Measurements from ENCODE around the gene GRK1. TPM values are rescaled to one million over a fixed set of nuclear protein-coding genes. Genes with fewer than 3 reads are reported as not detected.
A peak's percentile ranks its signal among the peaks of the same experiment; 100 is the strongest.

GRK1 gene
- total RNA-seq, 1 experiment from 2014 or later, result not detected

DNA sequence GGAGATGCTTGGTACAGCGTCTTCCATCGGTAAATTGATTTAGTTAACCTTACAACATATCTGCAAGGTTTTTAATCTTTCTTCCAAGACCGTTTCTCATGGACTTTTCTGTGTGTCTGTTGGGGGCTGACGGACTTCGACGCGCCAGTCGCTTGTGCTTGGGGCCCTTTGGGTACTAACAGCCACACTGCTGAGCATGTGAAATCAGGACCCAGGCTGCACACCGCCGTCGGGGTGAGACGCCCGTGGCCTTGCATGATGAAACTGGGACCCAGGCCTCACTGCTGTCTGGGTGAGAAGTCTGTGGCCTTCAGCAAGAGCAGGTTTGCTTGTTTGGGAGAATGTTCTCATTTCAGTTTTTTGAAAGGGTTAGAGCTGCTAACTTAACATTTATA is 18.8 kb upstream of the GRK1 start:
- Mint-ChIP-seq H3K4me3 (ENCODE audit: unreplicated experiment) (no peak overlapping the region), H3K9me3 (ENCODE audit: unreplicated experiment) (no peaks in the 10 kb centered on the region), H3K36me3 (ENCODE audit: insufficient read depth, unreplicated experiment) (peaks cover 6% of the 10 kb centered on the region), H3K27ac (ENCODE audit: low read depth, unreplicated experiment) (peak overlapping the region; percentile 28), H3K4me1 (ENCODE audit: insufficient read depth, unreplicated experiment) (peaks cover 8% of the 10 kb centered on the region), H3K27me3 (ENCODE audit: insufficient read depth, unreplicated experiment) (no peaks in the 10 kb centered on the region)
- BruUV-seq (replicated peaks), result no TSS peak
- TF ChIP-seq, protein P1, sequence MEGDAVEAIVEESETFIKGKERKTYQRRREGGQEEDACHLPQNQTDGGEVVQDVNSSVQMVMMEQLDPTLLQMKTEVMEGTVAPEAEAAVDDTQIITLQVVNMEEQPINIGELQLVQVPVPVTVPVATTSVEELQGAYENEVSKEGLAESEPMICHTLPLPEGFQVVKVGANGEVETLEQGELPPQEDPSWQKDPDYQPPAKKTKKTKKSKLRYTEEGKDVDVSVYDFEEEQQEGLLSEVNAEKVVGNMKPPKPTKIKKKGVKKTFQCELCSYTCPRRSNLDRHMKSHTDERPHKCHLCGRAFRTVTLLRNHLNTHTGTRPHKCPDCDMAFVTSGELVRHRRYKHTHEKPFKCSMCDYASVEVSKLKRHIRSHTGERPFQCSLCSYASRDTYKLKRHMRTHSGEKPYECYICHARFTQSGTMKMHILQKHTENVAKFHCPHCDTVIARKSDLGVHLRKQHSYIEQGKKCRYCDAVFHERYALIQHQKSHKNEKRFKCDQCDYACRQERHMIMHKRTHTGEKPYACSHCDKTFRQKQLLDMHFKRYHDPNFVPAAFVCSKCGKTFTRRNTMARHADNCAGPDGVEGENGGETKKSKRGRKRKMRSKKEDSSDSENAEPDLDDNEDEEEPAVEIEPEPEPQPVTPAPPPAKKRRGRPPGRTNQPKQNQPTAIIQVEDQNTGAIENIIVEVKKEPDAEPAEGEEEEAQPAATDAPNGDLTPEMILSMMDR (IDR thresholded peaks at IDR 0.05; ENCODE audit: unreplicated experiment), result no peak
- ChIA-PET POLR2A (interaction anchor here (1.3 kb wide), 1 partner anchor 190 kb away, joined by 3 read pairs; no protein-coding TSS in a partner anchor), CTCF (no interaction called here)
- DNase-seq (ENCODE audit: unreplicated experiment), result no peak
- intact Hi-C loops (cut with micrococcal nuclease), result no loop called here

DNA sequence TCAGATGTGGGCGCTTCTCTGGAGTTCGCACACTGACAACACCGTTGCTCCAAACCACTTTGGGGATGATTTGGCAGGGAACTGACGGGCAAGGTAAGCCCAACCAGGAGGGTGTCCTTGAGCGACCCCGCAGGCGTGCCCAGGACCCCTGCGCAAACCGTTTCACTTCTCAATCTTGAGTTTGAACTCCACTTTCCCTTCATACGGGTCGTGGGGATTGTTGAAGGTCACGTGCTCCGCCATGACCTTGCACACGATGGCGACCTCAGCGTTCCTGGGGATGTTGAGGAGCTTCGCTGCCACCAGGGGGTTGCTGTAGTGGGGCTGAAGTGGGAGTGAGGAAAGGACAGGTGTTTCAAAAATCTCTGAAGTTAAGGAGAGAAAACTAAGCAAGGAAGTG is 17.8 kb upstream of the GRK1 start:
- TF ChIP-seq, protein P1 (IDR thresholded peaks at IDR 0.05; ENCODE audit: unreplicated experiment), result no peak
- Mint-ChIP-seq H3K27ac (ENCODE audit: low read depth, unreplicated experiment) (no peak overlapping the region), H3K4me3 (ENCODE audit: unreplicated experiment) (no peak overlapping the region), H3K4me1 (ENCODE audit: insufficient read depth, unreplicated experiment) (peaks cover 8% of the 10 kb centered on the region), H3K36me3 (ENCODE audit: insufficient read depth, unreplicated experiment) (peaks cover 6% of the 10 kb centered on the region), H3K9me3 (ENCODE audit: unreplicated experiment) (no peaks in the 10 kb centered on the region), H3K27me3 (ENCODE audit: insufficient read depth, unreplicated experiment) (no peaks in the 10 kb centered on the region)
- no peak for DNase-seq (ENCODE audit: unreplicated experiment)
- intact Hi-C loops (cut with micrococcal nuclease), result no loop called here
- no TSS peak for BruUV-seq (replicated peaks)
- ChIA-PET POLR2A (interaction anchor here (0.6 to 0.7 kb wide), 2 partner anchors 111 to 173 kb away, joined by 3 read pairs; no protein-coding TSS in a partner anchor), CTCF (no interaction called here)

DNA sequence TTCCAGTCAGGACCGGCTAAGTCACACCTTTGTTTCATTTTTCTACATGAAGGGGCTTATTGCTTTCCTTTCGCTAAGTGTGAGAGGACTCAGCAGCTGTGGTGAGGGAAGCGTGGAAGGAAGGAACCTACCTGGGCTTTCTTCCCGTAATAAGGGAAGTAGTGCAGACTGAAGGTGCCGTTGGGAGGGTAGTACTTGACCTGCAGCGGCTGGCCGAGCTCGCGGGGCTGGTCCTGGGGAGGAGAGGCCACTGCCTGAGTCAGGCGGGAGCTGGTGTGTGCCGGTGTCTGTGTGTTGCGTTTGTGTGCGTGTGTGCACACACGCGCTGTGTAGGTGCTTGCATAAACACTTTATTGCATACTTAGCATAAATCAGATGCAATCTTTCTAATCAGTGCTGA is 16.7 kb upstream of the GRK1 start:
- Mint-ChIP-seq H3K4me1 (ENCODE audit: insufficient read depth, unreplicated experiment) (peaks cover 8% of the 10 kb centered on the region), H3K27ac (ENCODE audit: low read depth, unreplicated experiment) (no peak overlapping the region), H3K27me3 (ENCODE audit: insufficient read depth, unreplicated experiment) (no peaks in the 10 kb centered on the region), H3K9me3 (ENCODE audit: unreplicated experiment) (no peaks in the 10 kb centered on the region), H3K36me3 (ENCODE audit: insufficient read depth, unreplicated experiment) (peaks cover 6% of the 10 kb centered on the region), H3K4me3 (ENCODE audit: unreplicated experiment) (no peak overlapping the region)
- TF ChIP-seq, protein P1 (IDR thresholded peaks at IDR 0.05; ENCODE audit: unreplicated experiment), result no peak
- DNase-seq (ENCODE audit: unreplicated experiment), result no peak
- intact Hi-C loops (cut with micrococcal nuclease), result no loop called here
- ChIA-PET POLR2A (no interaction called here), CTCF (no interaction called here)
- no TSS peak for BruUV-seq (replicated peaks)

DNA sequence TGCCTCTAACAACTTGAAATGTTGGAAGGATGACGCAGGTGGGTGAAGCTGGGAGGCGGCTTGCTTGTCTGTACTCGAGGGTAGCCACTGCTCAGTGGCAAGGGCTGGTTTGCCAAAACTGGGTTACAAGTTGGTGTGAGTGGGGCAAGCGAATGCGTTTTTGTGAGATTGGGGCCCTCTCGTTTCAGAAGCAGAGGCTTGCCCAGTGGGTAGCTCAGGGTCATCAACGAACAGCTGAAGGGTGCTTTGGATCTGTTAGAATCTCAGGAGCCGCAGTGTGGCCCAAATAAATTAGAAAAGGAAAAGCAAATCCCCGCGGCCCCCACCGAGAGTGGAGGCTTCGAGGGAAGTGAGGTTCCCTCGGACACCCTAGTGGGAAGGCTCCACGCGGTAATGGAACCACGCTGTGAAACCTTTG is 16.3 kb upstream of the GRK1 start:
- Mint-ChIP-seq H3K27me3 (ENCODE audit: insufficient read depth, unreplicated experiment) (no peaks in the 10 kb centered on the region), H3K4me1 (ENCODE audit: insufficient read depth, unreplicated experiment) (peaks cover 8% of the 10 kb centered on the region), H3K27ac (ENCODE audit: low read depth, unreplicated experiment) (no peak overlapping the region), H3K36me3 (ENCODE audit: insufficient read depth, unreplicated experiment) (peaks cover 6% of the 10 kb centered on the region), H3K4me3 (ENCODE audit: unreplicated experiment) (no peak overlapping the region), H3K9me3 (ENCODE audit: unreplicated experiment) (no peaks in the 10 kb centered on the region)
- BruUV-seq (replicated peaks), result no TSS peak
- intact Hi-C loops (cut with micrococcal nuclease), result no loop called here
- POLR2A ChIA-PET, result no interaction called here
- TF ChIP-seq, protein P1 (IDR thresholded peaks at IDR 0.05; ENCODE audit: unreplicated experiment), result no peak
- no peak for DNase-seq (ENCODE audit: unreplicated experiment)
- CTCF ChIA-PET, result no interaction called here
